ENCODE measurements around the gene FGD6. TPM values are rescaled to one million over a fixed set of nuclear protein-coding genes. Genes with fewer than 3 reads are reported as not detected.
A peak's percentile ranks its signal among the peaks of the same experiment; 100 is the strongest.

Gene FGD6
- total RNA-seq, 1 experiment from 2014 or later = 66.6 TPM

- DNase-seq = no peak
- no TSS peak for BruUV-seq (replicated peaks)
- no peak overlapping the region for H3K4me3 Mint-ChIP-seq (ENCODE audit: low read depth, unreplicated experiment)
- intact Hi-C loops (cut with micrococcal nuclease; ENCODE audit: unreplicated experiment) = no loop called here
- H3K36me3 Mint-ChIP-seq (ENCODE audit: insufficient read depth, unreplicated experiment) = peaks cover 63% of the 10 kb centered on the region
- peak overlapping the region; percentile 56 for H3K27ac Mint-ChIP-seq (ENCODE audit: unreplicated experiment)
- H3K27me3 Mint-ChIP-seq (ENCODE audit: unreplicated experiment) = no peaks in the 10 kb centered on the region
- CTCF ChIA-PET = no interaction called here
- H3K4me1 Mint-ChIP-seq (ENCODE audit: low read depth, unreplicated experiment) = peaks cover 7% of the 10 kb centered on the region
- TF ChIP-seq, protein P1, sequence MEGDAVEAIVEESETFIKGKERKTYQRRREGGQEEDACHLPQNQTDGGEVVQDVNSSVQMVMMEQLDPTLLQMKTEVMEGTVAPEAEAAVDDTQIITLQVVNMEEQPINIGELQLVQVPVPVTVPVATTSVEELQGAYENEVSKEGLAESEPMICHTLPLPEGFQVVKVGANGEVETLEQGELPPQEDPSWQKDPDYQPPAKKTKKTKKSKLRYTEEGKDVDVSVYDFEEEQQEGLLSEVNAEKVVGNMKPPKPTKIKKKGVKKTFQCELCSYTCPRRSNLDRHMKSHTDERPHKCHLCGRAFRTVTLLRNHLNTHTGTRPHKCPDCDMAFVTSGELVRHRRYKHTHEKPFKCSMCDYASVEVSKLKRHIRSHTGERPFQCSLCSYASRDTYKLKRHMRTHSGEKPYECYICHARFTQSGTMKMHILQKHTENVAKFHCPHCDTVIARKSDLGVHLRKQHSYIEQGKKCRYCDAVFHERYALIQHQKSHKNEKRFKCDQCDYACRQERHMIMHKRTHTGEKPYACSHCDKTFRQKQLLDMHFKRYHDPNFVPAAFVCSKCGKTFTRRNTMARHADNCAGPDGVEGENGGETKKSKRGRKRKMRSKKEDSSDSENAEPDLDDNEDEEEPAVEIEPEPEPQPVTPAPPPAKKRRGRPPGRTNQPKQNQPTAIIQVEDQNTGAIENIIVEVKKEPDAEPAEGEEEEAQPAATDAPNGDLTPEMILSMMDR (IDR thresholded peaks at IDR 0.05; ENCODE audit: unreplicated experiment) = no peak
- H3K9me3 Mint-ChIP-seq (ENCODE audit: low read depth, unreplicated experiment) = no peaks in the 10 kb centered on the region
Observed at GRCh38 chr12:95074766-95075165, 142.5 kb downstream of the FGD6 start.

GRCh38 chr12:95073698-95074520 lies 143.4 kb downstream of the FGD6 start:
- intact Hi-C loops (cut with micrococcal nuclease; ENCODE audit: unreplicated experiment) = no loop called here
- H3K36me3 Mint-ChIP-seq (ENCODE audit: insufficient read depth, unreplicated experiment) = peaks cover 57% of the 10 kb centered on the region
- CTCF ChIA-PET = interaction anchor here (0.7 to 2.2 kb wide), 8 partner anchors 12 to 732 kb away, joined by 3 to 8 read pairs (median 3); partner anchors contain the start of gene METAP2
- peak overlapping the region; percentile 90 for H3K27ac Mint-ChIP-seq (ENCODE audit: unreplicated experiment)
- no peaks in the 10 kb centered on the region for H3K9me3 Mint-ChIP-seq (ENCODE audit: low read depth, unreplicated experiment)
- H3K4me1 Mint-ChIP-seq (ENCODE audit: low read depth, unreplicated experiment) = peaks cover 7% of the 10 kb centered on the region
- DNase-seq = no peak
- H3K27me3 Mint-ChIP-seq (ENCODE audit: unreplicated experiment) = no peaks in the 10 kb centered on the region
- TF ChIP-seq, protein P1 (IDR thresholded peaks at IDR 0.05; ENCODE audit: unreplicated experiment) = peak; percentile 75
- TSS peak; percentile 64 for BruUV-seq (replicated peaks)
- H3K4me3 Mint-ChIP-seq (ENCODE audit: low read depth, unreplicated experiment) = peak overlapping the region; percentile 98

DNA sequence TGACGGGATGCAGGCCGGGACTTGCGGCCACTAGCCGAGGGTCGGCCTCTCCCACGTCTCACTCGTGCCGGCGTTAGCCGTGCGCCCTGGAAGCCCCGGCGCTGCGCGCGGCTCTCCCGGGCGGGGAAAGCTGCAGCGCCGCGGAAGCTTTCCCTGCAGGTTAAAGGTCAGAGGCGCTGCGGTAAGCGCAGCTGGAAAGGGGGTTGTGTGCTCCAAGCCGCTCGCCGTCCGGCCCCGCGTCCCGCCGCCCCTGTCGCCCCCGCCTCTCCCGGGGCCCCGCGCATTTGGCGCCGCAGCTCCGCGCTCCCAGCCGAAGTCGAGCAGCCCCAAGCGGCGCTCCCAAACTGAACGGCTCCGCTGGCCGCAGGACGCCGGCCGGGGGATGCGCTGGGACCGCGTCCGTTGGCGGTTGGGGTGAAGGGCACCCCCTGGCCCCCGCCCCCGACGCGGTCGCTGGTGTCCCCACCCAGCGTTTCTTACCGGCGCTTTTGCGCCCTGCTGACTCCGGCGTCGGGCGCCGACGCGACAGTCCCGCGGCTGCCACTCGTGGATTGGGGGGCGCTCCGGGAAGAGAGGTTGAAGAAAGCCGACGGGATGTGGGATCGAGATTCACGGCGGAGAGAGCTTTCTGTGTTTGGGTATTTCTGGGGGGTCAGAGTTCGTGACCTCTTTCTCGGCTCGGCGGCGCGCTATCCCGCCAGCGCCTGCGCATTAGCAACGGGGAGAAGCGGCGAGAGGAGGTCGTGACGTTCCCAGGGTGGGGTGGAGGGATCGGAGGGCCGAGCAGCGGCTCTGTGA lies 144.2 kb downstream of the FGD6 start, which contains the start of gene NR2C1:
TSS of gene NR2C1 (minus strand) at position 719 of the 798 bp plus-strand sequence. CDS start 6,234 bp downstream, outside the sequence.
- CTCF ChIA-PET = interaction anchor here (0.7 to 2.2 kb wide), 10 partner anchors 13 to 733 kb away, joined by 3 to 8 read pairs (median 3); partner anchors contain the start of gene METAP2
- Mint-ChIP-seq H3K27ac (ENCODE audit: unreplicated experiment) (peak within 1 kb of the TSS; percentile 90), H3K4me1 (ENCODE audit: low read depth, unreplicated experiment) (peaks cover 7% of the 10 kb centered on the region), H3K36me3 (ENCODE audit: insufficient read depth, unreplicated experiment) (peaks cover 55% of the 10 kb centered on the region), H3K27me3 (ENCODE audit: unreplicated experiment) (no peaks in the 10 kb centered on the region), H3K9me3 (ENCODE audit: low read depth, unreplicated experiment) (no peaks in the 10 kb centered on the region), H3K4me3 (ENCODE audit: low read depth, unreplicated experiment) (peak within 1 kb of the TSS; percentile 98)
- BruUV-seq (replicated peaks) = no TSS peak
- TF ChIP-seq, protein P1 (IDR thresholded peaks at IDR 0.05; ENCODE audit: unreplicated experiment) = no peak
- DNase-seq = peak; percentile 97
- intact Hi-C loops (cut with micrococcal nuclease; ENCODE audit: unreplicated experiment) = no loop called here

GRCh38 chr12:95070378-95070777 lies 146.9 kb downstream of the FGD6 start:
- intact Hi-C loops (cut with micrococcal nuclease; ENCODE audit: unreplicated experiment) = no loop called here
- DNase-seq = no peak
- TF ChIP-seq, protein P1 (IDR thresholded peaks at IDR 0.05; ENCODE audit: unreplicated experiment) = no peak
- BruUV-seq (replicated peaks) = no TSS peak
- CTCF ChIA-PET = no interaction called here
- Mint-ChIP-seq H3K4me3 (ENCODE audit: low read depth, unreplicated experiment) (no peak overlapping the region), H3K27me3 (ENCODE audit: unreplicated experiment) (no peaks in the 10 kb centered on the region), H3K9me3 (ENCODE audit: low read depth, unreplicated experiment) (no peaks in the 10 kb centered on the region), H3K36me3 (ENCODE audit: insufficient read depth, unreplicated experiment) (peaks cover 43% of the 10 kb centered on the region), H3K27ac (ENCODE audit: unreplicated experiment) (no peak overlapping the region), H3K4me1 (ENCODE audit: low read depth, unreplicated experiment) (peaks cover 7% of the 10 kb centered on the region)
